ENCODE data around the gene WDR41. TPM values are rescaled to one million over a fixed set of nuclear protein-coding genes. Genes with fewer than 3 reads are reported as not detected.
A peak's percentile ranks its signal among the peaks of the same experiment; 100 is the strongest.
"Not testable (repeated sequence)": the region's sequence is repeated elsewhere in the genome, so short reads cannot be mapped to it uniquely, and the experiment has no call there.

The WDR41 gene
- total and polyA plus RNA-seq, 9 of the 15 experiments (the other 6 are each of a cell fraction or from before 2014, with no cell fraction given) = 33.6 to 67.2 (median 55.5) TPM

- TF ChIP-seq KDM1A (IDR thresholded peaks at IDR 0.05) (0 out of 4 replicates have a peak, but pooled peaks of 1 of the 2 experiments have one; percentile 7), ZNF146 (CRISPR knock-in tag; IDR thresholded peaks at IDR 0.05; ENCODE audit: unreplicated experiment) (peak; percentile 60)
Measured at GRCh38 chr5:77468875-77469274, 23.2 kb downstream of the WDR41 start.

GRCh38 chr5:77463905-77464304 is 28.2 kb downstream of the WDR41 start:
- Histone ChIP-seq H3K27ac (ENCODE audit: extremely low read depth, low read depth, low read length) (no peak overlapping the region), H3K4me1 (replicated peaks in 1 of 2; ENCODE audit: control insufficient read depth in 2 of 2, insufficient read depth in 2 of 2, low read length in 2 of 2) (no peaks in the 10 kb centered on the region), H3K4me2 (ENCODE audit: insufficient read depth, low read length) (no peak overlapping the region), H3K36me3 (ENCODE audit: control insufficient read depth, insufficient read depth, low read length) (peaks cover 2% of the 10 kb centered on the region; the same call in 2 of the 3 replicates), H3K27me3 (ENCODE audit: control insufficient read depth in 2 of 2, insufficient read depth in 2 of 2, low read length in 2 of 2) (no peaks in the 10 kb centered on the region), H3K9ac (ENCODE audit: insufficient read depth in 1 of 2, low read depth in 2 of 2, low read length in 2 of 2) (no peak overlapping the region), H4K20me1 (replicated peaks; ENCODE audit: control insufficient read depth, insufficient read depth, low read length) (no peaks in the 10 kb centered on the region), H3K4me3 (no peak overlapping the region), H3K9me3 (replicated peaks; ENCODE audit: control insufficient read depth, insufficient read depth, low read depth, low read length) (no peaks in the 10 kb centered on the region), H3K79me2 (ENCODE audit: control insufficient read depth, insufficient read depth, low read length) (no peaks in the 10 kb centered on the region; the same call in 2 of the 3 replicates), H3K9me1 (ENCODE audit: control insufficient read depth, insufficient read depth, low read length) (no peaks in the 10 kb centered on the region), H2AFZ (ENCODE audit: low read depth, low read length) (no peak overlapping the region)
- intact Hi-C loops (cut with micrococcal nuclease) = no loop called here
- no peak for TF ChIP-seq CEBPG (CRISPR knock-in tag; IDR thresholded peaks at IDR 0.05)
- peak; percentile 72 to 98 for TF ChIP-seq CEBPG (tag; conservative IDR thresholded peaks at IDR 0.05 in 1 of 2, IDR thresholded peaks at IDR 0.05 in 1 of 2)
- TF ChIP-seq GATAD2B (IDR thresholded peaks at IDR 0.05; ENCODE audit: borderline replicate concordance) = no peak
- no peak for TF ChIP-seq ZNF511 (CRISPR knock-in tag; IDR thresholded peaks at IDR 0.05)
- TF ChIP-seq CEBPB (tag; IDR thresholded peaks at IDR 0.05) = peak; percentile 94
- no peak for FAIRE-seq
- no peak for DNase-seq (ENCODE audit: extremely low read depth in 1 of 4, low spot score in 3 of 4)
- CTCF ChIA-PET (ENCODE audit: low intra/inter-chr PET ratio) = no interaction called here
- POLR2A ChIA-PET = no interaction called here
- in situ Hi-C loops (cut with MboI) = no loop called here
- 94% methylated on average over 1 of the region's 1 CpG for WGBS (ENCODE audit: insufficient coverage, low coverage, missing lambda C conversion rate)
- no TSS peak for BruUV-seq (replicated peaks)
- ATAC-seq = no peak

More at GRCh38 chr5:77468875-77469274, 23.2 kb downstream of the WDR41 start:
- DNase-seq (ENCODE audit: extremely low read depth in 1 of 4, low spot score in 3 of 4); intact Hi-C loops (cut with micrococcal nuclease); H3K4me1 ChIP-seq (replicated peaks in 1 of 2; ENCODE audit: control insufficient read depth in 2 of 2, insufficient read depth in 2 of 2, low read length in 2 of 2); H3K79me2 ChIP-seq (ENCODE audit: control insufficient read depth, insufficient read depth, low read length); H3K9ac ChIP-seq (ENCODE audit: insufficient read depth in 1 of 2, low read depth in 2 of 2, low read length in 2 of 2); CTCF ChIA-PET (ENCODE audit: low intra/inter-chr PET ratio); H4K20me1 ChIP-seq (replicated peaks; ENCODE audit: control insufficient read depth, insufficient read depth, low read length); H3K27me3 ChIP-seq (ENCODE audit: control insufficient read depth in 2 of 2, insufficient read depth in 2 of 2, low read length in 2 of 2); ATAC-seq; H3K4me3 ChIP-seq; H3K9me1 ChIP-seq (ENCODE audit: control insufficient read depth, insufficient read depth, low read length); H3K36me3 ChIP-seq (ENCODE audit: control insufficient read depth, insufficient read depth, low read length); FAIRE-seq; H3K9me3 ChIP-seq (replicated peaks; ENCODE audit: control insufficient read depth, insufficient read depth, low read depth, low read length); in situ Hi-C loops (cut with MboI); BruUV-seq (replicated peaks); POLR2A ChIA-PET; H2AFZ ChIP-seq (ENCODE audit: low read depth, low read length); H3K4me2 ChIP-seq (ENCODE audit: insufficient read depth, low read length); H3K27ac ChIP-seq (ENCODE audit: extremely low read depth, low read depth, low read length): not testable (repeated sequence)
- 60% methylated on average over 1 of the region's 3 CpGs for WGBS (ENCODE audit: insufficient coverage, low coverage, missing lambda C conversion rate)

All from K562 (cell line).